Activated CD8-positive, alpha-beta memory T cell treated with anti-CD3 and anti-CD28 coated beads, Interleukin-2, amount 50 U/mL, for 24 hours (primary cell): Measurements from ENCODE around the gene CENPA.
"Not testable (repeated sequence)": the region's sequence is repeated elsewhere in the genome, so short reads cannot be mapped to it uniquely, and the experiment has no call there.

Experiments used
- DNase-seq: peaks from one replicate; pipeline ENCODE4 v3.0.0-alpha.2; 2020; ENCODE audit errors: extremely low read depth

CENPA gene

GRCh38 chr2:26760991-26761390, 24.9 kb upstream of the CENPA start:
- not testable (repeated sequence) for DNase-seq

- DNase-seq, result no peak
These were observed 22.8 kb upstream of the CENPA start for GRCh38 chr2:26763019-26763418.

DNA sequence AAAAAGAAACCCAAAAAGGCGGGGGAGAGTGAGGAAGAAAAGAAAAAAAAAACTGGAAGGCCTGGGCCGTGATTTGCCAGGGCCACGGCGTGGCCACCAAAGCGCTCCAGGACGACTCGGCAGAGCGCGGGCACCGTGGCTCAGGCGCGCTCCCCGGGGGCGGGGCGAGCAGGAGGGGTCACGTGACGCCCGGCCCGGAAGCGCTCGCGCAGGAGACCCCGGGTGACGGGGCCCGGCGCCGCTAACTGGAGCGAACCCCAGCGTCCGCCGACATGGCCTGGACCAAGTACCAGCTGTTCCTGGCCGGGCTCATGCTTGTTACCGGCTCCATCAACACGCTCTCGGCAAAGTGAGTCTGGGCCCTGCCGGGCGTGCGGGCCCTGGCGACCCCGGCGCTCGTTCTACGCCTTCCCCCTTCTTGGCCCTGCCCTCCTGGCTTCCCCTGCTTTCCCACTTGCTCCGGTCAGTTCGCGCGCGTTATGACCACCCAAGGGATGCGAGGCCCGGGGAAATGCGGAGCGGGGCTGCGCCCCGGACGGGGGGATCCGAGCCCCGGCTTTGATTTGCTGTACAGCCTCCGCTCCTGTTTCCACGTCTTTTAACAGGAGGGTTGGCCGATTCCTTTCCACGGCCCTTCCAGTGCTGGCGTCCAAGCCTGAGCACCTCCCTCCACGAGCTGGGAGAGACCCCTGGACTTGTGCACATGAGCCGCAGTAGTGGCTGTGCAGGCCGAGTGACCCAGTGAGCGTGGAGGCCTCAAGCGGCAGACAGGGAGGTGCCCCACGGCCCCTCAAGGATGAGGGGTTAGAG, 21.6 kb upstream of the CENPA start, which contains the start of gene SLC35F6:
Gene SLC35F6, plus strand, starts transcription at position 207 of the 810 bp plus-strand sequence. Its CDS starts 66 bp downstream, at position 273.
- DNase-seq, result peak; percentile 47

- DNase-seq, result no peak
These were observed 20.9 kb upstream of the CENPA start for GRCh38 chr2:26764906-26765305.

DNA sequence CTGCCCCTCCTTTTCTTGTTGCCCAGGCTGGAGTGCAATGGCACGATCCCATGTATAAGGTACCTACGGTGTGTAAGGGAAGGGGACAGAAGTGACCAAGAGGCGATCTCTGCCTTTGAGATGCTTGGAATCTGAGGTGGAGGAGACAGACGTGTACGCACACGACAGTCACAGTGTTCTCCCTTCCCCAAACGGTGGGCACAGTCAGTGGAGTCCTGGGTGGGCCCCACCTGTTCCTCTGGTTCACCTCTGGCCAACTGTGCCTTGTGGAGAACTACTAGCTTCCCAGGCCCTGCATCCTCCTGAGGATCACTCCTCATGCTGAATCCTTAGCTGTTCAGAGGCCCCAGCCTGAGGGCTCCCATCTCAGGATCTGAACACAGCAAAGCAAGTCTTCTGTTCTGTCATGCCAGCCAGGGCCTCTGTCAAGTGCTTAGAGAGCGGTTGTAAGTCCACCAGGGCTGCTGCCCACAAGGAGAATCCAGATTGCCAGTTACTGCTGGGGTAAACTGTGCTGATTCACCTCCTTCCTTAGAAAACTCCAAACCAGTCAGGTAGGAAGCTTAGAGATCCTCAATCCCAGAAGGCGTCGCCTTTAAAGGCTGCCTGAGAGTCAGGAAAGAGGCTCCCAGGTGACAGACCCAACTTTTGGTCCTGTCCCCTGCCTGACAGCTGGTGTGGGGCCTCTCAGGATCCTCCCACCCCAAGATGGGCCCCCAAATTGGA, 20.2 kb upstream of the CENPA start:
- no peak for DNase-seq

GRCh38 chr2:26767129-26767528, 18.7 kb upstream of the CENPA start:
- DNase-seq, result no peak

DNA sequence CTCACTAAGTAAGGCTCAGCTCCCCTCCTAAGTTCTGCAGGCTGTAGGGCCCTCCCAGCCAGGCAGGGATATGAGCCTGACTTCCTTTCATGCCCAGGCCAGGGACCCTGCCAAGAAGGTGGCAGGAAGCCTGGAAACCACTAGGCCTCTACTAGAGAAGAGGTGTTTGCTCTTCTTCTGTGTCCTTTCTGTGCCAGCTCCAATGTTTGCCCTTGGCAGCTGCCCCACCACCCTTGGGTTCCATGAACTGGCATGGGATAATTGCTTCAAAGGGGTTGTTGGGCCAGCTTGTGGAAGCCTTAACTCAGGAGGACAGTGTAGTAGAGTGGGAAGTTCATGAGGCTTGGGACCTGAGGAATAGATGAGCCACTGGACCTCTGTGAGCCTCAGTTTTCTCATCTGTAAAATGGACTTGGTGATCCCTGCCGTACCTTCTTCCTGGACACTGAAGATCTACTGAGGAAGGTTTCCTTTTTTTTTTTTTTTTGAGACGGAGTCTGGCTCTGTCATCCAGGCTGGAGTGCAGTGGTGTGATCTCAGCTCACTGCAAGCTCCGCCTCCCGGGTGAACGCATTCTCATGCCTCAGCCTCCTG, 17.9 kb upstream of the CENPA start:
- no peak for DNase-seq

DNA sequence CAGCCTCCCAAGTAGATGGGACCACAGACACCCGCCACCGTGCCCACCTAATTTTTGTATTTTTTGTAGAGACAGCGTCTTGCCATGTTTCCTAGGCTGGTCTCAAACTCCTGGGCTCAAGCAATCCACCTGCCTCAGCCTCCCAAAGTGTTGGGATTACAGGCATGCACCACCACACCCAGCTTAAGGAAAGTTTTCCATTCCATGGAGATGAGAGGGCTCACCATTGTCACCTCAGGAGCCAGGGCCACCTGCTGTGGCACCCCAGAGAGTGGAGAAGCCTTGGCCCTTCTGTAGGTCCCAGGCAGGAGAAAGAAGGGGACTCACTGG, 17.1 kb upstream of the CENPA start:
- DNase-seq, result no peak

DNA sequence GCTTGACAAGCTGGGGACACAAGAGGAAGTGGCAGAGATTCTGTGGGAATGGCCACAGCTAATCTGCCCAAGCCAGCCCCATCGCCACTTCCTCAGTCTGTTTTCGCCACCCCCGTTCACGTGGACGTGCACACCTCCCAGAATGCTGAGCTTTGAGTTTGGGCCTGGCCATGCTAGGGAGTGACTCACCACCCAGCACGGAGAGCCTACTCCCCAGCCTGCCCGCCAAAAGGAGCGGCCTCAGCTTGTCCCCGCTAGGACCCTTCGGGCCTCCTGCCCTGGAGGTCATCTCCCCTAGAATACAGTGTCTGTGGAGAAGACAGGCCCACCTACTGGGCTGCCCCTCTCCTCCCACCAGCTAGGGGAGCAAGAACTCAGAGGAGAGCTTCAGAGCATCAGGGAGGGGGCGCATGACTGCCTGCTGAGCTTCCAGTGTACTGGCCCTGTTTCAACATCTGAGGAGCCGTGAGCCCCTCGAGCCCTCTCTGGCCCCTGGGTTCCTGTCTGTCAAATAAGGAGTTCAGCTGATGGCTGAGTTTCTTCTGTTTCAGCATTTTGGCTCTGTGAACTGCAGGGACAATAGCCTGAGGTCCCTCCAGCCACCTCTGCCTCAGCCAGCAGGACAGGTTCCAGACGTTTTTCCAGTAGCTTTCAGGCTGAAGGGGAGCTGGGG, 16.6 kb upstream of the CENPA start:
- no peak for DNase-seq

GRCh38 chr2:26770986-26771586, 14.8 kb upstream of the CENPA start:
- no peak for DNase-seq

DNA sequence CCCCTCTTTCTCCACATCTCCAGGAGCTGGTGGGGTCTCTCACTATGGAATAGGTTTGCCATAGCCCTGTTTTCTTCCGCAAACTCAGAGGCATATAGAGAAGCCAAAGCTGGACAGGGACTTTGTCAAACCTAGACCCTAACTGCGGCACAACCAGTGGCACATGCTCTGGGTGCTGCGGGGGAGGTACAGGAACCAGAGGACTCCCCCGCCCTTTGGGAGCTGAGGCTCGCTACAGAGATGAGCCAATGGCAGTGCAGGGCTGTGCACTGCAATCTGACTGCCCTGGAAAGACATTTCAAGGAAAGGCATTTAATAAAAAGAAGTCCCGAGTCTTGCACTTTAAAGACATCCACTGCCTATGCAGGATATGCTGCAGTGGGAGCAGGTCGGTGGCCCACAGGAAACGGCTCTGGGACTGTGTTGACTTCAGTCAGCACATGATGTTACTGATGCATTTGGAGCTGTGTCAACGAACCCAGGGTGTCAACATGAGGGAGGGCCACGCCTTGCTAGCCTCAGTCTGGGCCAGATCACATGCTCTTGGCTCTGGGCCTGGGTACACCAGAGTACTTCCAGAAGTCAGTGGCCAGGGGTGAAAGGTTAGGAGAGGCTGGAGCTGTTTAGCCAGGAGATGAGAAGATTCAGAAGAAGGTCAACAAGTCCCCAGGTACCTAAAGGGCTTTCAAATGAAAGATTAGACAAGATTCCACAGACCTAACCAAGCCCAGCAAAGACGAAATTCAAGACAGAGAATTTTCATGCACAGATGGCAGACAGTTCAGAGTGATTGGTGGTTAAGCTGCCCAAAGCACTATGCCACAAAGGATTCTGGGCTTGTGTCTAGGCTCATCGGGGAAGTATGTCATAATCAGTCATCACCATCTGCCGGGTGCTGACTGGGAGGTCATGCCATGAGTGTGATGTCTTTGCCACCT, 13.5 kb upstream of the CENPA start:
- DNase-seq, result no peak

GRCh38 chr2:26776195-26776800, 9.6 kb upstream of the CENPA start:
- no peak for DNase-seq

- DNase-seq, result no peak
These were observed 7.8 kb upstream of the CENPA start for GRCh38 chr2:26778098-26778497.

DNA sequence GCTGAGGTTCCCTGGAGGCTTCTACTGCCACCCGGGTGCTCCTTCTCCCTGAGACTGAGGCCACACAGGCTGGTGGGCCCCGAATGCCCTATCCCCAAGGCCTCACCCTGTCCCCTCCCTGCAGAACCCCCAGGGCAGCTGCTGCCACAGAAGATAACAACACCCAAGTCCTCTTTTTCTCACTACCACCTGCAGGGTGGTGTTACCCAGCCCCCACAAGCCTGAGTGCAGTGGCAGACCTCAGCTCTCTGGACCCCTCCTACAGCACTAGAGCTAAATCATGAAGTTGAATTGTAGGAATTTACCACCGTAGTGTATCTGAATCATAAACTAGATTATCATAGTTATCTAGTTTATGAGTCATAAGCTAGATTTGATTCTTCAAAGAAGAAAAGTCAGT, 7.3 kb upstream of the CENPA start:
- DNase-seq, result no peak

DNA sequence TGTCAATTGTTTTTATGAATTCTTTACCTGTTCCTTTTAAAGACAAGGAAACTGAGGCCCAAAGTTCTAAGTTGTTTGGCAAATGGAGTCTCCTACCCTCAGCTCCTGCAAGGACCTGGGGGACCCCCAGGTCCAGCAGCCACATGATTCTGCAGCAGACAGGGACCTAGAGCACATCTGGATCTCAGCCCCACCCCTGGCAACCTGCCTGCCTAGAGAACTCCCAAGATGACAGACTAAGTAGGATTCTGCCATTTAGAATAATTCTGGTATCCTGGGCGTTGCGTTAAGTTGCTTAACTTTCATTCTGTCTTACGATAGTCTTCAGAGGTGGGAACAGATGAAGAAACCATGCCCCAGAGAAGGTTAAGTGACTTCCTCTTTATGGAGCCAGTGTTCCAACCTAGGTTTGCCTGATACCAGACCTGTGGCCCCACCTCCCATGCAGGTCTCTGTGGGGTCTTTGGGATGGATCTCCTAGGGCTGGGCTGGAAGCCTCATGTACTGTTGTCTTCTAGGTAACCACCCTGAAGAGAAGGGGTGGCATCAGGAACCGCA, 5.6 kb upstream of the CENPA start:
- no peak for DNase-seq

- no peak for DNase-seq
These were observed 2.8 kb upstream of the CENPA start for GRCh38 chr2:26782876-26783704.

GRCh38 chr2:26784570-26785234, 1.2 kb upstream of the CENPA start:
- no peak for DNase-seq

GRCh38 chr2:26786207-26787028, 562 bp downstream of the CENPA start:
- no peak for DNase-seq
